ENCODE data around the gene ECE2. TPM values are rescaled to one million over a fixed set of nuclear protein-coding genes. Genes with fewer than 3 reads are reported as not detected.

ECE2 gene
- polyA plus RNA-seq, 2 of the 4 experiments (the other 2 are of a cell fraction): not detected

DNA sequence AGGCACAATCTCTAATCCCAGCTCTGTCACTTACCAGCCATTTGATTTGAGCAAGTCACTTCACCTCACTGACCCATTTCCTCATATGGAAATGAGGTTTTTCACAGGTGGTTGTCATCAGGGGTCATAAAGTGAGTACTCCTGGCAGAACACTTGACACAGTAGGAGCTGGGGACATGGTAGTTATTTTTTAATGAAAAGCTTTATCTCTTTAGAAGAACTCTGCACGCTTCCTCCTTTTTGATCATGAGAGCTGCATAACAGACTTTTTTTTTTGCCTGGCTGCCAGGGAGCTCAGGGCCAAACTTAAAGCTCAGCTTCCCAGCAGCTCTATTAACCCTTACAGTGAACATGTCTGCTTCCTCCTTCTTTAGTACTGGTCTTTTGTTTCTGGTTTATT lies 38.0 kb upstream of the ECE2 start (continued):
- TF ChIP-seq NFE2L2 (conservative IDR thresholded peaks at IDR 0.05; ENCODE audit: low read length): no peak

DNA sequence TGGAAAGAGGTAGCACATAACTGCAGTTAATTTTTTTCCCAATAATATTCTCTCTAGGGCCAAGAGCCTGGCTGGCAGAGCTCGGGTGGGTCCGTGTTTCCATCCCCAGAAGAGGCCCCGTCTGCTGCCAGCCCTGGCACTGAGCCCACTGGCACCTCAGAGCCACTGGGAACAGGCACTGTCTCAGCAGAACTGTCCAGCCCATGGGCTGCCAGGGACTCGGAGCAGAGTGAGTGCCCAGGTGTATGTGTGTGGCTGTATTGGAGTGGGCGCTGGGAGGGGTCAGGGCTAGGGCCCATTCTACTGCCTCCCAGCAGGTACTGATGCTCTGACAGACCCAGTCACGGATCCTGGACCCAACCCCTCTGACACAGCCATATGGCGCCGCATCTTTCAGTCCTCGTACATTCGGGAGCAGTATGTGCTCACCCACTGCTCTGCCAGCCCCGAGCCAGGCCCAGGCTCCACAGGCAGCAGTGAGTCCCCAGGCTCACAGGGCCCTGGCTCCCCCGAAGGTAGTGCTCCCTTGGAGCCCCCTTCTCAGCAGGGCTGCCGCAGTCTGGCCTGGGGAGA lies 37.5 kb upstream of the ECE2 start:
- no peak for DNase-seq (ENCODE audit: low read depth in 1 of 2, low spot score in 1 of 2)
- FAIRE-seq: no peak
- Histone ChIP-seq H3K9me3 (no peaks in the 10 kb centered on the region), H3K4me1 (peaks cover 7% of the 10 kb centered on the region; the same call in 2 of the 3 replicates), H3K4me2 (no peak overlapping the region), H3K27ac (no peak overlapping the region), H3K4me3 (no peak overlapping the region)
- ATAC-seq: no peak
- POLR2A ChIA-PET: no interaction called here
- 80% methylated on average over 11 of the region's 13 CpGs for WGBS (ENCODE audit: missing lambda C conversion rate)
- CTCF ChIA-PET: interaction anchor here (3.7 to 5.3 kb wide), 2 partner anchors 10 to 12 kb away, joined by 19 to 44 read pairs; partner anchors contain the start of genes EEF1AKMT4 and VWA5B2
- TF ChIP-seq EHF (CRISPR knock-in tag; IDR thresholded peaks at IDR 0.05) (no peak), CEBPB (IDR thresholded peaks at IDR 0.05) (no peak)
- TF ChIP-seq, protein P1, sequence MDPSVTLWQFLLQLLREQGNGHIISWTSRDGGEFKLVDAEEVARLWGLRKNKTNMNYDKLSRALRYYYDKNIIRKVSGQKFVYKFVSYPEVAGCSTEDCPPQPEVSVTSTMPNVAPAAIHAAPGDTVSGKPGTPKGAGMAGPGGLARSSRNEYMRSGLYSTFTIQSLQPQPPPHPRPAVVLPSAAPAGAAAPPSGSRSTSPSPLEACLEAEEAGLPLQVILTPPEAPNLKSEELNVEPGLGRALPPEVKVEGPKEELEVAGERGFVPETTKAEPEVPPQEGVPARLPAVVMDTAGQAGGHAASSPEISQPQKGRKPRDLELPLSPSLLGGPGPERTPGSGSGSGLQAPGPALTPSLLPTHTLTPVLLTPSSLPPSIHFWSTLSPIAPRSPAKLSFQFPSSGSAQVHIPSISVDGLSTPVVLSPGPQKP (IDR thresholded peaks at IDR 0.05; ENCODE audit: low read depth, low read length): no peak
- TF ChIP-seq, protein P2, sequence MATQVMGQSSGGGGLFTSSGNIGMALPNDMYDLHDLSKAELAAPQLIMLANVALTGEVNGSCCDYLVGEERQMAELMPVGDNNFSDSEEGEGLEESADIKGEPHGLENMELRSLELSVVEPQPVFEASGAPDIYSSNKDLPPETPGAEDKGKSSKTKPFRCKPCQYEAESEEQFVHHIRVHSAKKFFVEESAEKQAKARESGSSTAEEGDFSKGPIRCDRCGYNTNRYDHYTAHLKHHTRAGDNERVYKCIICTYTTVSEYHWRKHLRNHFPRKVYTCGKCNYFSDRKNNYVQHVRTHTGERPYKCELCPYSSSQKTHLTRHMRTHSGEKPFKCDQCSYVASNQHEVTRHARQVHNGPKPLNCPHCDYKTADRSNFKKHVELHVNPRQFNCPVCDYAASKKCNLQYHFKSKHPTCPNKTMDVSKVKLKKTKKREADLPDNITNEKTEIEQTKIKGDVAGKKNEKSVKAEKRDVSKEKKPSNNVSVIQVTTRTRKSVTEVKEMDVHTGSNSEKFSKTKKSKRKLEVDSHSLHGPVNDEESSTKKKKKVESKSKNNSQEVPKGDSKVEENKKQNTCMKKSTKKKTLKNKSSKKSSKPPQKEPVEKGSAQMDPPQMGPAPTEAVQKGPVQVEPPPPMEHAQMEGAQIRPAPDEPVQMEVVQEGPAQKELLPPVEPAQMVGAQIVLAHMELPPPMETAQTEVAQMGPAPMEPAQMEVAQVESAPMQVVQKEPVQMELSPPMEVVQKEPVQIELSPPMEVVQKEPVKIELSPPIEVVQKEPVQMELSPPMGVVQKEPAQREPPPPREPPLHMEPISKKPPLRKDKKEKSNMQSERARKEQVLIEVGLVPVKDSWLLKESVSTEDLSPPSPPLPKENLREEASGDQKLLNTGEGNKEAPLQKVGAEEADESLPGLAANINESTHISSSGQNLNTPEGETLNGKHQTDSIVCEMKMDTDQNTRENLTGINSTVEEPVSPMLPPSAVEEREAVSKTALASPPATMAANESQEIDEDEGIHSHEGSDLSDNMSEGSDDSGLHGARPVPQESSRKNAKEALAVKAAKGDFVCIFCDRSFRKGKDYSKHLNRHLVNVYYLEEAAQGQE (IDR thresholded peaks at IDR 0.05): no peak
- TF ChIP-seq, protein P3, sequence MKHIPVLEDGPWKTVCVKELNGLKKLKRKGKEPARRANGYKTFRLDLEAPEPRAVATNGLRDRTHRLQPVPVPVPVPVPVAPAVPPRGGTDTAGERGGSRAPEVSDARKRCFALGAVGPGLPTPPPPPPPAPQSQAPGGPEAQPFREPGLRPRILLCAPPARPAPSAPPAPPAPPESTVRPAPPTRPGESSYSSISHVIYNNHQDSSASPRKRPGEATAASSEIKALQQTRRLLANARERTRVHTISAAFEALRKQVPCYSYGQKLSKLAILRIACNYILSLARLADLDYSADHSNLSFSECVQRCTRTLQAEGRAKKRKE (CRISPR knock-in tag; IDR thresholded peaks at IDR 0.05; ENCODE audit: low read depth): no peak

DNA sequence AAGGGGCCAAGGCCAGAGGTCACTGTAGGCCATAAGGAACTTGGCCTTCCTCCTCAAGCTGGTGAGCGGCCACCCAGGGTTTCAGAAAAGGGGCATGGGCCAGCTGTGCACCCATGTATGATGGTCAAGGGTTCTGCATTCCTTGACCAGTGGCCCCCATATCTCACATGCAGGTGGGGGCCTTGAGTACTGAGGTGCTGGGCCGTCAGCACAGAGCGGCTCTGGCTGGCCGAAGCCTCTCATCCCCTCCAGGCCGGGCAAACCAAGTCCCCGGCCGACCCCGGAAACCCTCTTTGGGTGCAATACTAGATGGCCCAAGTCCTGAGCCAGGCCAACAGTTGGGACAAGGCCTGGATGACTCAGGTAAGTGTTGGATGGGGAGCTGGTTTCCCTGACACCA lies 36.6 kb upstream of the ECE2 start:
- H3K27ac ChIP-seq: no peak overlapping the region
- H3K4me1 ChIP-seq: peaks cover 4% of the 10 kb centered on the region; the same call in 2 of the 3 replicates
- ATAC-seq (no peak), FAIRE-seq (no peak), DNase-seq (ENCODE audit: low read depth in 1 of 2, low spot score in 1 of 2) (no peak)
- no peaks in the 10 kb centered on the region for H3K9me3 ChIP-seq
- H3K4me3 ChIP-seq: no peak overlapping the region
- POLR2A ChIA-PET: no interaction called here
- TF ChIP-seq CBX8 (IDR thresholded peaks at IDR 0.05) (no peak), POLR2A (IDR thresholded peaks at IDR 0.05; ENCODE audit: low read length) (no peak), NPAS2 (CRISPR knock-in tag; IDR thresholded peaks at IDR 0.05; ENCODE audit: borderline replicate concordance) (no peak), TFCP2L1 (CRISPR knock-in tag; IDR thresholded peaks at IDR 0.05) (no peak), JUNB (IDR thresholded peaks at IDR 0.05) (no peak), RCOR1 (IDR thresholded peaks at IDR 0.05; ENCODE audit: low read depth, low read length) (no peak), POLR2AphosphoS2 (conservative IDR thresholded peaks at IDR 0.05; ENCODE audit: low read length) (no peak), TP53 (CRISPR knock-in tag; IDR thresholded peaks at IDR 0.05) (no peak), SMC3 (IDR thresholded peaks at IDR 0.05) (no peak), KDM1A (IDR thresholded peaks at IDR 0.05; ENCODE audit: low read depth) (no peak), CHD4 (IDR thresholded peaks at IDR 0.05; ENCODE audit: borderline replicate concordance) (no peak), BHLHE40 (IDR thresholded peaks at IDR 0.05; ENCODE audit: low read depth, low read length) (no peak), ESRRA (IDR thresholded peaks at IDR 0.05; ENCODE audit: borderline replicate concordance, low read length) (no peak), RARB (CRISPR knock-in tag; IDR thresholded peaks at IDR 0.05) (no peak), ZSCAN20 (CRISPR knock-in tag; IDR thresholded peaks at IDR 0.05) (no peak), EHF (CRISPR knock-in tag; IDR thresholded peaks at IDR 0.05) (no peak)
- TF ChIP-seq, protein P4, sequence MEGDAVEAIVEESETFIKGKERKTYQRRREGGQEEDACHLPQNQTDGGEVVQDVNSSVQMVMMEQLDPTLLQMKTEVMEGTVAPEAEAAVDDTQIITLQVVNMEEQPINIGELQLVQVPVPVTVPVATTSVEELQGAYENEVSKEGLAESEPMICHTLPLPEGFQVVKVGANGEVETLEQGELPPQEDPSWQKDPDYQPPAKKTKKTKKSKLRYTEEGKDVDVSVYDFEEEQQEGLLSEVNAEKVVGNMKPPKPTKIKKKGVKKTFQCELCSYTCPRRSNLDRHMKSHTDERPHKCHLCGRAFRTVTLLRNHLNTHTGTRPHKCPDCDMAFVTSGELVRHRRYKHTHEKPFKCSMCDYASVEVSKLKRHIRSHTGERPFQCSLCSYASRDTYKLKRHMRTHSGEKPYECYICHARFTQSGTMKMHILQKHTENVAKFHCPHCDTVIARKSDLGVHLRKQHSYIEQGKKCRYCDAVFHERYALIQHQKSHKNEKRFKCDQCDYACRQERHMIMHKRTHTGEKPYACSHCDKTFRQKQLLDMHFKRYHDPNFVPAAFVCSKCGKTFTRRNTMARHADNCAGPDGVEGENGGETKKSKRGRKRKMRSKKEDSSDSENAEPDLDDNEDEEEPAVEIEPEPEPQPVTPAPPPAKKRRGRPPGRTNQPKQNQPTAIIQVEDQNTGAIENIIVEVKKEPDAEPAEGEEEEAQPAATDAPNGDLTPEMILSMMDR (IDR thresholded peaks at IDR 0.05): no peak
- TF ChIP-seq, protein P5, sequence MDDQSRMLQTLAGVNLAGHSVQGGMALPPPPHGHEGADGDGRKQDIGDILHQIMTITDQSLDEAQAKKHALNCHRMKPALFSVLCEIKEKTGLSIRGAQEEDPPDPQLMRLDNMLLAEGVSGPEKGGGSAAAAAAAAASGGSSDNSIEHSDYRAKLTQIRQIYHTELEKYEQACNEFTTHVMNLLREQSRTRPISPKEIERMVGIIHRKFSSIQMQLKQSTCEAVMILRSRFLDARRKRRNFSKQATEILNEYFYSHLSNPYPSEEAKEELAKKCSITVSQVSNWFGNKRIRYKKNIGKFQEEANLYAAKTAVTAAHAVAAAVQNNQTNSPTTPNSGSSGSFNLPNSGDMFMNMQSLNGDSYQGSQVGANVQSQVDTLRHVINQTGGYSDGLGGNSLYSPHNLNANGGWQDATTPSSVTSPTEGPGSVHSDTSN (IDR thresholded peaks at IDR 0.05): no peak
- TF ChIP-seq, protein P6, sequence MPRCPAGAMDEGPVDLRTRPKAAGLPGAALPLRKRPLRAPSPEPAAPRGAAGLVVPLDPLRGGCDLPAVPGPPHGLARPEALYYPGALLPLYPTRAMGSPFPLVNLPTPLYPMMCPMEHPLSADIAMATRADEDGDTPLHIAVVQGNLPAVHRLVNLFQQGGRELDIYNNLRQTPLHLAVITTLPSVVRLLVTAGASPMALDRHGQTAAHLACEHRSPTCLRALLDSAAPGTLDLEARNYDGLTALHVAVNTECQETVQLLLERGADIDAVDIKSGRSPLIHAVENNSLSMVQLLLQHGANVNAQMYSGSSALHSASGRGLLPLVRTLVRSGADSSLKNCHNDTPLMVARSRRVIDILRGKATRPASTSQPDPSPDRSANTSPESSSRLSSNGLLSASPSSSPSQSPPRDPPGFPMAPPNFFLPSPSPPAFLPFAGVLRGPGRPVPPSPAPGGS (IDR thresholded peaks at IDR 0.05): no peak
- no peak overlapping the region for H3K4me2 ChIP-seq
- WGBS (ENCODE audit: missing lambda C conversion rate): 75% methylated on average over 1 of the region's 8 CpGs
- CTCF ChIA-PET: interaction anchor here (1.5 to 5.3 kb wide), 5 partner anchors 11 to 343 kb away, joined by 3 to 44 read pairs (median 7); partner anchors contain the start of genes EEF1AKMT4 and VWA5B2

All from A549 (cell line).